ENCODE results near the gene KCNT2.
A peak's percentile ranks its signal among the peaks of the same experiment; 100 is the strongest.
"Not testable (repeated sequence)": the region's sequence is repeated elsewhere in the genome, so short reads cannot be mapped to it uniquely, and the experiment has no call there.

The KCNT2 gene

GRCh38 chr1:196608390-196609369 is at the start of gene KCNT2:
Gene KCNT2 (minus strand): TSS chr1:196608440. CDS start chr1:196608309, 131 bp downstream.
- DNase-seq (ENCODE audit: low spot score), result no peak

DNA sequence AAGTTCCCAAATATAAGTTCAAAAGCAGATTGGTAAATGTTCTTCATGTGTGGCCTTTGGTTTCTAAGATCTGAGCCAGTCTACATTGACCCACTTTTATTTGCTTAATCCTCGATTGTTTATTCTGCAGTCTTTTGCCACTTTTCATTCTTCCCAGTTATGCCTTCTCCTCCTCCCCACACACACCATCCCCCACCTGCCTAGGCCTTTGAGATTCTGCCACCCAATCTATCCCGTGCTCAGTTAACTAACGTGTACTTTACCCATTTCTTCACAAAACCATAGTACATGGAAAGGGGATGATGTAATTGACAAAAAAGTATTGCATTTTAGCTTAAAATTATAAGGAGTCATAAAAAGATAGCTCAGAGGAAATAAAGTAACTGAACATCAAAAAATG is 47.3 kb upstream of the KCNT2 start:
- no peak for DNase-seq (ENCODE audit: low spot score)

DNA sequence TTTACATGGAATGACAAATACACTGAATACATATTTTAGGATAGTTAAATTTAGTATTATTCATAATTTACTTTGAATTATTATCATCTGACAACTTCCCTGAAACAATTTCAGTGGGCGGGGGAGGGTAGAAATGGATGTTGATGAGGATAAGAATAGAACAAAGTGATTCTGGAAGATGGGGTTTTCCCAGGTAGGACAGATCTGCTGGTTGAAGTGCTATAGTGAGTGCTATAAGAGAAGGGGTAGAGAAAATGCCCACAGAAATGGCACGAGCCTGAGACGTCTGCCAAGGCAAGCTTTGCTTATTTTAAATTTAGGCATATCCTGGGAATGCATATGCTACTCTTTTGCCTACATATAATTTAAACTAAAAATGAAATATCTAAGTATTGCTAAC is 46.8 kb upstream of the KCNT2 start:
- DNase-seq (ENCODE audit: low spot score), result no peak

DNA sequence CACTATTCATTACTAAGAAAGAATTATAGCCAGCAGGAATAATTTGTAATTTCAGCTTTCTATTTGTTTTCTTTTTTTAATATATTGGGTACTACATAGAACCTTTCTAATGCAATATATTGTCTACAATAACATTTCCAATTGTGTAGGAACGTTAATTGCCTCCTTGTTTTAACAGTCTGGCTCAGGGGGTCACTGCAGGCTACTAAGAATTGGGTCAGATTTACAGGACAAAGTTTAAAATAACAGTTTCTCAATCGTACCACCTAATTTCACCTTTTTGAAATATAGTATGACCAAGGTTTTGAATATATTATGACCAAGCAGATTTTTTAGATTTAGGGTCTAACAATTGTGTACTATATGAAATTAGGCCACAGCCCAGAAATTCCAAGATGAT is 46.0 kb upstream of the KCNT2 start:
- DNase-seq (ENCODE audit: low spot score), result no peak

DNA sequence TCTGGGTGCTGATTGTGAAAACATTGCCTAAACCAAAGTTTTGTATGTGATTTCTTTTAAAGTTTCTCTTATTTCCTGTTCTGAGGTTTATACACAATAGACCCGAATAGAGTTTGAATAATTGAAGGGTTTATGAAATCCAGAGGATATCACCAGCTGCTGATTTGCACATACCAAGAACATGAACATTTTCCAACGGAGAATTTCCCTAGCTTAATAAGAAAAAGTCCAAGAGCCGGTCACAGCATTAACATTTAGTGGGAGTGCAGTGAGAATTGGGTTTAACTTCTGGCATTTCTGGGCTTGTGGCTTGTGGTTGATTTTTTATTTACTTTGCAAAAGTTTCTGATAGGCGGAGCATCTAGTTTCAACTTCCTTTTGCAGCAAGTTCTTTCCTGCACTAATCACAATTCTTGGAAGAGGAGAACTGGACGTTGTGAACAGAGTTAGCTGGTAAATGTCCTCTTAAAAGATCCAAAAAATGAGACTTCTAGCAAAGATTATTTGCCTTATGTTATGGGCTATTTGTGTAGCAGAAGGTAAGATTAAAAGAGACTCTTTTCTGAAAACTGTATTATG is 43.5 kb upstream of the KCNT2 start, which contains the start of gene CFH:
TSS of gene CFH (plus strand) at position 407 of the 579 bp plus-strand sequence. CDS start at position 482, 75 bp downstream.
- DNase-seq (ENCODE audit: low spot score), result peak; percentile 8

DNA sequence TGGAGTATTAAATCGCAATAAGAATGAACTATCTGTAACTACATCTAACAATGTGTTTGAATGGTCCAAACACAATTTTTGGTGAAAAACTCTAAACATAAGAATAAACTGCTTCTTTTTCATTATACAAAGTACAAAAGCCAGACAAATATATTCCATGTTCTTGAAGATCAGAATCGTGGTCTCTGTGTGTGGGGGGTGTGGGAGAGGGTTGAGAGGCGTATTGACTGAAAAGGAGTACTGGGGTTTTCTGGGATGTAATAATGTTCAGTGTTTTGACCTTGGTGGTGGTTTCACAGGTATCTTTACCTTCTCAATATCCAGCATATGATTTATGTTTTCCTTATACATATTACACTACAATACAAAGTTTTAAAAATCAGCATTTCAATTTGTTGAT is 42.8 kb upstream of the KCNT2 start:
- DNase-seq (ENCODE audit: low spot score), result no peak

- DNase-seq (ENCODE audit: low spot score), result no peak
Measured at GRCh38 chr1:196650403-196650802, 42.2 kb upstream of the KCNT2 start.

DNA sequence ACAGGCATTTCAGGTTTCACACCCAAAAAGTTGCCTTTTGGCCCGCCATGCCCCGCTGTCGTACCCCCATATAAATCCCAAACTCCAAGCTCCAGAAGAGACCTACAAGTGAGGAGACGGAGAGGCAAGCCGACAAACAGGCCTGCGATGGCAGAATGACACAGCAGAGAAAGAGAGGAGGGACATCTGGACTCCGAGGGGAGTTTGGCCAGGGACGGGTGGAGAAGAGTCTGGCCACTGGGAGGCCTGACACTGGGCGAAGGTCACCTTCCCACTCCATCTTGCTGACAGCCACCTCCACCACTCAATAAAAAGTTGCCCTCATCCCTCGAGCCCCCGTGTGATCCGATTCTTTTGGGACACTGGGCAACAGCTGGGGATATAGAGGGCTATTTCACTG is 41.8 kb upstream of the KCNT2 start:
- DNase-seq (ENCODE audit: low spot score), result no peak

DNA sequence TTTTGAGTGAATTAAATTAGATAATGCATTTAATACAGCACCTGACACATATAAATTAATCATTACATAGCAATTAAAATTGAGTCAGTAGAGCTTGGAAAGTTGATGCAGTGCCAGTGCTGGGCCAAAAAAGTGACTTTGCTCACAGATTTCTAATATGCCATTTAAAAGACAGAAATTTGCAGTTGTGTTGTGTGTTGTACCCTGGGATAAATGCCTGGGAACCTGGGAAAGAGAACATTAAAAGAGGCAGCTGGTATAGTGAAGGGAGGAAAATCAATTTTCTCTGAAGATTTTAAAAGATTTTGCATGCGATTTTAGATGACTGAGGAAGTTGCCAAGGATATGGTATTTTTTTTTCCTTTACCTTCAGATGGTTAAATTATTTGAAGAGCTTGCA is 32.7 kb upstream of the KCNT2 start:
- DNase-seq (ENCODE audit: low spot score), result no peak

DNA sequence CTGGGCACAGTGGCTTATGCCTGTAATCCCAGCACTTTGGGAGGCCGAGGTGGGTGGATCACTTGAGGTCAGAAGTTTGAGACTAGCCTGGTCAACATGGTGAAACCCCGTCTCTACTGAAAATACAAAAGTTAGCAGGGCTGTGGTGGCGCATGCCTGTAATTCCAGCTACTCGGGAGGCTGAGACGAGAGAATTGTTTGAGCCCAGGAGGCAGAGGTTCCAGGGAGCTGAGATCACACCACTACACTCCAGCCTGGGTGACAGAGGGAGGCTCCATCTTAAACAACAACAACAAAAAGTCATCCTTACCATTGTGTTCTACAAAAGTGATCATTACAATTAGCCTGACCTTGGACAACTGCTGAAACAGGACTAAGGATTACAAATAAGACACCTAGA is 31.1 kb upstream of the KCNT2 start:
- DNase-seq (ENCODE audit: low spot score), result not testable (repeated sequence)

DNA sequence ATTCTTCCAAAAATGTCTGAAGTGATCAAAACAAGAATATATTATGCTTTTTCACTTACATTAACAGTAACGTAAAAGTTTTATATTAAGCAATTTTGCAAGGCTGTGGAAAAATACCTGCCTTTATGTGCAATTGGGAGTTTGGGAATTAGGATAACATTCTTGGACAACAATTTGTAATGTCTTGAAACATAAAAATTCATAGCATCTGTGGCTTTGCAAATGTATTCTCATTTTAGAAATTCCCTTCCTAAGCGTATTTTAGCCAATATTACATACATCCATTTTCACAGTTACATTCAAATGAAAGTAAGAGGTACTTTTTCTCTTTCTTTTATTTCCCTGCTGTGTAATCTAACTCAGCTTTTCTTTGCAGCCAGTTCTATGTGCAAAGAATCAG is 30.2 kb upstream of the KCNT2 start:
- DNase-seq (ENCODE audit: low spot score), result no peak

GRCh38 chr1:196637606-196638005 is 29.4 kb upstream of the KCNT2 start:
- DNase-seq (ENCODE audit: low spot score), result no peak

DNA sequence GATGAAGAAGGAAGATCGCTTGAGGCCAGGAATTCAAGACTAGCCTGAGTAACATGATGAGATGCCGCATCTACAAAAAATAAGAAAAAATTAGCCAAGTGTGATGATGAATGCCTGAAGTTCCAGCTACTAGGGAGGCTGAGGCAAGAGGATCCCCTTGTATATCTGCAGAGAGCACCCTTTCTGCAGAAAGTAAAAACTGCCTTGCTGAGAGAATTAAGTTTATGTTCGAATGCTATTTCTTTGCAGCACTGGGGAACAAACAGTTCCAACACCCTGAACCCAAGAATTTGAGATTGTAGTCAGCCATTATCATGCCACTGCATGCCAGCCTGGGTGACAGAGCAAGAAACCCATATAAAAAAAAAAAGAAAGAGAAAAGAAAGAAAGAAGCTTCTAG is 20.6 kb upstream of the KCNT2 start:
- DNase-seq (ENCODE audit: low spot score), result no peak

GRCh38 chr1:196623079-196623478 is 14.8 kb upstream of the KCNT2 start:
- no peak for DNase-seq (ENCODE audit: low spot score)

DNA sequence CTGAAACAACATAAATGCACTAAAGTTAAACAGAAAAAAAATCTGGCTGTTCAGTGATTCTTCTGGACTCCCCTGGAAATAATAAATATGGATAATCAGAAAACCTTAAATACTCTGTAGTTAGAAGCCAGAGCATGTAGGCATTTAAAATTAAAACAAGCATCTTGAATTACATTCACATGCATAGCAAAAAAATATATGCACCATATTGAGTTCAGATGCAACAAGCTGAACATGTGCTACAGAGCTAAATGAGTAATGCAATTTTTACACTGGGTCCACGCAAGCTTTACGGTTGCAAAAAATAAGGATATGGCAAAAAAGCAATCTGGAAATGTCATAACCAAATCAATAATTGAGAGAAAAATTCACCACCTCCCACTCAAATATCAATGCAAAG is 11.5 kb upstream of the KCNT2 start:
- no peak for DNase-seq (ENCODE audit: low spot score)

DNA sequence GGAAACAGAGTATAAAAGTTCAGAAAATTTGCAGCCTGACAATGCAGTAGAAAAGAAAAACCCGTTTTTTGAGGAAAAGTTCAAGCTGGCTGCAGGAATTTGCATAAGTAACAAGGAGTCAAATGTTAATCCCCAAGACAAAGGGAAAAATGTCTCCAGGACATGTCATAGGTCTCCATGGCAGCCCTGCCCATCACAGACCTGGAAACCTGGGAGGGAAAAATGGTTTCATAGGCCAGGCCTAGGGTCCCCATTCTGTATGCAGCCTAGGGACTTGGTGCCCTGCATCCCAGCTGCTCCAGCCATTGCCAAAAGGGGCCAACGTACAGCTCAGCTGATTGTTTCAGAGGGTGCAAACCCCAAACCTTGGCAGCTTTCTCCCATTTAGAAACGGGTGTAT is 3.6 kb upstream of the KCNT2 start:
- DNase-seq (ENCODE audit: low spot score), result no peak

DNA sequence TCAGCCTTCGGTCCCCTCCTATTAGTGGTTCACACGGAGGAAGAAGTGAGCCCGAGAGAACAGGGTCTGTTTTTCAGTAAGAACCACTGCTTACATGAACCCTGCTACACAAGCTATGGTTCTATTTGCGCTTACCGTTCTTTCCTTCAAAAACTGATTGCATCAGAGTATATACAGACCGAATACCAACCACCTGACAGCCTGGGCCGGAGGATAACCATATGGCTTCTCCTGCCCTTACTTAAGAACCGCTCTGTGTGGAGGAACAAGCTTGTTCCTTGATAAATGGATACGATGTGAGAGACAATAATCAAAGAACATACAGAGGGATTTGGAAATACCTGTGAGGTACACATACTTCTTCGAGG is 1.1 kb upstream of the KCNT2 start:
- no peak for DNase-seq (ENCODE audit: low spot score)

DNA sequence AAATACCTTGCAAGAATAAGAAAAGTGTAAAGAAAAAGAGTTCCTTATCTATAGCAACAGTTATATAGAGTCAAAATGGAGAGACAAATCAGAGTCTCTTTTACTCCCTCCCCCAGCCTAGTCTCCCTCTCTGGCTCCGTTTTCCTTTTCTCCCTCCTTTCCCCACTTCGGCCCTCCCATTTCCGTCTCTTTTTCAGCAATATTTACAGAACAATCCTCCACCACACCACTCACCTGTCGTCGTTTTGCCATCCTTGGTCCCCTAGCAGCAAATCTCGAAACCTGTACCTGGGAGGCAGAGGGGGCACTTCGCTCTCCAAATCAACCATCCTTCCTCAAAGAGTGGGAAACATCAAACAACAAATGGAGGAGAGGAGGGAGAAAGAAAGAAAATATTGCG is 259 bp downstream of the KCNT2 start:
- DNase-seq (ENCODE audit: low spot score), result no peak

- DNase-seq (ENCODE audit: low spot score), result no peak
Measured at GRCh38 chr1:196603651-196604050, 4.6 kb downstream of the KCNT2 start.

- DNase-seq (ENCODE audit: low spot score), result no peak
Measured at GRCh38 chr1:196598942-196599748, 9.1 kb downstream of the KCNT2 start.

- DNase-seq (ENCODE audit: low spot score), result no peak
Measured at GRCh38 chr1:196594700-196595099, 13.5 kb downstream of the KCNT2 start.

- DNase-seq (ENCODE audit: low spot score), result no peak
Measured at GRCh38 chr1:196593955-196594354, 14.3 kb downstream of the KCNT2 start.

DNA sequence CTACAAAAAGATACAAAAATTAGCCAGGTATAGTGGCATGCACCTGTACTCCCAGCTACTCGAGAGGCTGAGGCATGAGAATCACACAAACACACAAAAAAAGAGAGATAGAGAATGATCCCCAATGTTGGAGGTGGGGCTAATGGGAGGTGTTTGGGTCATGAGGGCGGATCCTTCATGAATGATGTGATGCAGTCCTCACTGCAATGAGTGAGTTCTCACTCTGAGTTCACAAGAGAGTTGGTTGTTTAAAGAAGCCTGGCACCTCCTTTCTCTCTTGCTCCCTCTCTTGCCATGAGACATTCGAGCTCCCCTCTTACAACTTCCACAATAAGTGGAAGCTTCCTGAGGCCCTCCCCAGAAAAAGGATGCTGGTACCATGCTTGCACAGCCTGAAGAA is 17.3 kb downstream of the KCNT2 start:
- DNase-seq (ENCODE audit: low spot score), result no peak

Measured in CD4-positive, alpha-beta T cell treated with Interleukin-2 at 100 ng/mL for 4 hours (primary cell).